Skeletal muscle satellite cell (primary cell): ENCODE data around the gene DENND4C.

ENCODE experiments used
- H3K27me3 ChIP-seq: 2 replicates; pipeline ENCODE4 v1.7.0; 2013; ENCODE audit warnings: low read length; ENCODE audit not compliant: control insufficient read depth, insufficient read depth
- H3K36me3 ChIP-seq: 2 replicates; pipeline ENCODE4 v1.7.0; 2013; ENCODE audit warnings: mild to moderate bottlenecking, control low read depth, low read length; ENCODE audit not compliant: insufficient read depth
- H3K4me1 ChIP-seq: 2 replicates; pipeline ENCODE4 v1.7.0; 2013; ENCODE audit warnings: low read length; ENCODE audit not compliant: control insufficient read depth, insufficient read depth
- H3K4me2 ChIP-seq: 2 replicates; pipeline ENCODE4 v1.7.0; 2013; ENCODE audit warnings: mild to moderate bottlenecking, low read length
- H3K4me3 ChIP-seq: 2 replicates; pipeline ENCODE4 v1.7.0; 2013; ENCODE audit warnings: low read length
- H3K9ac ChIP-seq: 2 replicates; pipeline ENCODE4 v1.7.0; 2013; ENCODE audit warnings: mild to moderate bottlenecking, low read depth, low read length, moderate library complexity
- H3K9me3 ChIP-seq: replicated peaks from 2 replicates; pipeline ENCODE4 v1.7.0; 2013; ENCODE audit warnings: mild to moderate bottlenecking, control low read depth, low read length

DENND4C gene

GRCh38 chr9:19199012-19199411 is 31.5 kb upstream of the DENND4C start:
- H3K4me2 ChIP-seq: no peak overlapping the region
- no peak overlapping the region for H3K4me3 ChIP-seq
- no peaks in the 10 kb centered on the region for H3K27me3 ChIP-seq
- H3K4me1 ChIP-seq: no peaks in the 10 kb centered on the region
- no peaks in the 10 kb centered on the region for H3K36me3 ChIP-seq
- no peak overlapping the region for H3K9ac ChIP-seq
- no peaks in the 10 kb centered on the region for H3K9me3 ChIP-seq

DNA sequence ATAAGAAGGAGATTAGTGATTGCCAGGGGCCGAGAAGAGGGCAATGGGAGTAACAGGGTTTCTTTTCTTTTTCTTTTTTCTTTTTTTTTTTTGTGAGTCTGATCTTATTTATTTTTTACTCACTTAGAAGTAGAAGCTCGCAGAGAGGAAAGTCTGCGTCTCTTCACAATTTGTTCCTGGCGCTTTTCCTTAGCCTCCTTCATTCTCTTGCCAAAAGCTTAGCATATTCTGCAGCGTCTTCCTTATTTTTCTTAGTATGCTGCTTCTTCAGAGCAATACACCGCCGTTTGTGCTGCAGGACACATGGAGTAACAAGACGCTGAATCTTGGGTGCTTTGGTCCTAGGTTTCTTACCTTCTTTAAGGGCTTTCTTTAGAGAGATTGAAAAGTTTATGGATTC is 30.3 kb upstream of the DENND4C start:
- H3K4me2 ChIP-seq: no peak overlapping the region
- no peaks in the 10 kb centered on the region for H3K27me3 ChIP-seq
- no peaks in the 10 kb centered on the region for H3K36me3 ChIP-seq
- no peak overlapping the region for H3K4me3 ChIP-seq
- no peak overlapping the region for H3K9ac ChIP-seq
- no peaks in the 10 kb centered on the region for H3K9me3 ChIP-seq
- H3K4me1 ChIP-seq: no peaks in the 10 kb centered on the region

GRCh38 chr9:19201899-19202891 is 28.3 kb upstream of the DENND4C start:
- H3K9ac ChIP-seq: no peak overlapping the region
- no peaks in the 10 kb centered on the region for H3K4me1 ChIP-seq
- no peaks in the 10 kb centered on the region for H3K9me3 ChIP-seq
- H3K4me2 ChIP-seq: no peak overlapping the region
- no peak overlapping the region for H3K4me3 ChIP-seq
- H3K27me3 ChIP-seq: no peaks in the 10 kb centered on the region
- no peaks in the 10 kb centered on the region for H3K36me3 ChIP-seq

GRCh38 chr9:19203058-19203457 is 27.4 kb upstream of the DENND4C start:
- H3K4me2 ChIP-seq: no peak overlapping the region
- H3K4me1 ChIP-seq: no peaks in the 10 kb centered on the region
- H3K36me3 ChIP-seq: no peaks in the 10 kb centered on the region
- no peak overlapping the region for H3K9ac ChIP-seq
- no peaks in the 10 kb centered on the region for H3K27me3 ChIP-seq
- H3K4me3 ChIP-seq: no peak overlapping the region
- H3K9me3 ChIP-seq: no peaks in the 10 kb centered on the region

DNA sequence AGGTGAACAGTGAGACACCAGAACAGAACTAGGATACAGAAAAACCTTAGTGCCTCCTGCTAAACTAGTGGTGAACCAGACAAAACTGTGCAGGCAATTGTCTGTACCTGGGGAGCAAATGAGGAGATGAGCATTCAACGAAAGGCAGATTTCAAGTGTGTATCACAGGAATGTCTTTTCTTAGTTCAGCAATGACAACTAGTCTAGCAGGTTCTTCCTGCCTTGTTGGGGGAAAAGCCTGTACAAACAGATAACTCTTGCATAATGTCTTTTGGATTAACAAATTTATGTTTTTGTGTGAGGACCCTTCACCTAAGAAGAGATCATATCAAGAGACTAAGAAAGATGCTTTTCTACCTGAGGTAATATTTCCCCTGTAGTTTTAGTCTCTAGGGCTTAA is 21.8 kb upstream of the DENND4C start:
- H3K4me3 ChIP-seq: no peak overlapping the region
- no peaks in the 10 kb centered on the region for H3K9me3 ChIP-seq
- no peaks in the 10 kb centered on the region for H3K4me1 ChIP-seq
- H3K36me3 ChIP-seq: no peaks in the 10 kb centered on the region
- no peaks in the 10 kb centered on the region for H3K27me3 ChIP-seq
- H3K9ac ChIP-seq: no peak overlapping the region
- no peak overlapping the region for H3K4me2 ChIP-seq

GRCh38 chr9:19209188-19209587 is 21.3 kb upstream of the DENND4C start:
- H3K4me3 ChIP-seq: no peak overlapping the region
- no peaks in the 10 kb centered on the region for H3K9me3 ChIP-seq
- no peaks in the 10 kb centered on the region for H3K36me3 ChIP-seq
- H3K4me2 ChIP-seq: no peak overlapping the region
- H3K27me3 ChIP-seq: no peaks in the 10 kb centered on the region
- no peaks in the 10 kb centered on the region for H3K4me1 ChIP-seq
- no peak overlapping the region for H3K9ac ChIP-seq

DNA sequence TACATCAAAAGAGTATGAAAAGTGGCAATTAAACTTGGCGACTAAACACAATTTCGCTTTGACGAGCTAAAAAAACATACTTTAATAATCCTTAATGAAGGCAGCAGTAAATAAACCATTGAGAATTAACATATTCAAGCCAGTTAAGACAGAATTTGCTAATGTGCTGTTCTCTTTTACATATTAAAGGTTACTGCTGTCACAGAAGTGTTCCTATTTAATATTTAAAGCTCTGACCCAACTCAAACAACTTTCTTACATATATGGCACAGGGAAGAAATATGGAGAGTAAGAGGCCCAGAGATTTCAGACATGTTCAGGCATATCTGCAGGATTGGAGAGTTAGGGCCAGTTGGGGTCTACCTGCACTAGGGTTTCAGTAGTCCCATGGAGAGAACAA is 16.7 kb upstream of the DENND4C start:
- H3K4me1 ChIP-seq: no peaks in the 10 kb centered on the region
- no peak overlapping the region for H3K4me3 ChIP-seq
- no peak overlapping the region for H3K9ac ChIP-seq
- H3K27me3 ChIP-seq: no peaks in the 10 kb centered on the region
- H3K4me2 ChIP-seq: no peak overlapping the region
- no peaks in the 10 kb centered on the region for H3K36me3 ChIP-seq
- no peaks in the 10 kb centered on the region for H3K9me3 ChIP-seq

DNA sequence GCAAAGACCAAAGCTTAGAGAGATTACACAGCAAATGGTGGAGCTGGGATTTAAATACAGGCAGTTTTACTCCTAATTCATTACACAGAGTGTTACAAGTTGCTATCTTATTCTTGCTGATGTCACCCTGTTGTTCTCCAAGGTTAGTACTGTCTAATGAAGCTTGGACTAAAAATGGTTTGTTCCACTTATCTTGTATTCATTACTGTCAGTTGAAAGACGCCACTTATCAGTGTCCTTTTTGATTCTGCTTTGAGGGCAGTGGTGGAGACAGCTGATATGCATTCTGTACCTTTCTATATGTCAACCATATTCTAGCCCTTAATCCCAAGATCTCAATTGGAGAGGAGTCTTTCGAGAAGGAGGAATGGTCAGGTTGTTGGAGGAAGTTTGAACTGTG is 14.0 kb upstream of the DENND4C start:
- no peaks in the 10 kb centered on the region for H3K4me1 ChIP-seq
- no peaks in the 10 kb centered on the region for H3K27me3 ChIP-seq
- H3K9ac ChIP-seq: no peak overlapping the region
- H3K36me3 ChIP-seq: no peaks in the 10 kb centered on the region
- no peak overlapping the region for H3K4me2 ChIP-seq
- no peak overlapping the region for H3K4me3 ChIP-seq
- no peaks in the 10 kb centered on the region for H3K9me3 ChIP-seq

GRCh38 chr9:19221326-19221725 is 9.2 kb upstream of the DENND4C start:
- no peaks in the 10 kb centered on the region for H3K36me3 ChIP-seq
- H3K27me3 ChIP-seq: no peaks in the 10 kb centered on the region
- no peaks in the 10 kb centered on the region for H3K4me1 ChIP-seq
- H3K4me3 ChIP-seq: no peak overlapping the region
- no peak overlapping the region for H3K9ac ChIP-seq
- no peak overlapping the region for H3K4me2 ChIP-seq
- H3K9me3 ChIP-seq: no peaks in the 10 kb centered on the region

GRCh38 chr9:19223724-19224123 is 6.8 kb upstream of the DENND4C start:
- Histone ChIP-seq H3K36me3 (no peaks in the 10 kb centered on the region), H3K4me3 (no peak overlapping the region), H3K4me2 (no peak overlapping the region)

GRCh38 chr9:19224563-19224962 is 5.9 kb upstream of the DENND4C start:
- H3K4me3 ChIP-seq: no peak overlapping the region
- H3K9ac ChIP-seq: no peak overlapping the region
- H3K36me3 ChIP-seq: no peaks in the 10 kb centered on the region
- H3K4me1 ChIP-seq: peaks cover under 1% of the 10 kb centered on the region
- no peak overlapping the region for H3K4me2 ChIP-seq
- no peaks in the 10 kb centered on the region for H3K9me3 ChIP-seq
- no peaks in the 10 kb centered on the region for H3K27me3 ChIP-seq

More at GRCh38 chr9:19223724-19224123, 6.8 kb upstream of the DENND4C start:
- Histone ChIP-seq H3K9me3 (no peaks in the 10 kb centered on the region), H3K9ac (no peak overlapping the region), H3K4me1 (no peaks in the 10 kb centered on the region), H3K27me3 (no peaks in the 10 kb centered on the region)
